OCI-LY3 (cell line): ENCODE measurements around the gene LDLRAD4.

Source experiments
- H2AFZ ChIP-seq: fragments of 200-600, 300-600 bp; shearing (Covaris generic); 2 replicates; pipeline ENCODE4 v1.6.0; 2014; ENCODE audit warnings: antibody characterized with exemption, low read depth, low read length
- H3K27ac ChIP-seq: fragments of 200-600, 300-600 bp; sonication (generic); 2 replicates; pipeline ENCODE4 v1.5.1; 2014; ENCODE audit warnings: mild to moderate bottlenecking, low read length, moderate library complexity, mixed read lengths
- H3K27me3 ChIP-seq: fragments of 200-600, 300-600 bp; sonication (generic); 2 replicates; pipeline ENCODE4 v1.6.1; 2014; ENCODE audit warnings: low read depth, low read length, mixed read lengths
- H3K36me3 ChIP-seq: fragments of 200-600, 300-600 bp; sonication (generic); replicated peaks from 2 replicates; pipeline ENCODE3; 2014; ENCODE audit warnings: low read depth, low read length, mixed read lengths
- H3K4me1 ChIP-seq: fragments of 300-600, 200-600 bp; sonication (generic); 2 replicates; pipeline ENCODE4 v1.6.1; 2014; ENCODE audit warnings: low read length, mixed read lengths
- H3K4me2 ChIP-seq: fragments of 200-600, 300-600 bp; sonication (generic); 2 replicates; pipeline ENCODE4 v1.6.1; 2014; ENCODE audit warnings: low read length, mixed read lengths
- H3K4me3 ChIP-seq: fragments of 300-600, 200-600 bp; sonication (generic); 2 replicates; pipeline ENCODE4 v1.5.1; 2014; ENCODE audit warnings: antibody characterized with exemption, mild to moderate bottlenecking, low read length, moderate library complexity
- H3K79me2 ChIP-seq: fragments of 300-600, 200-600 bp; shearing (Covaris generic); 2 replicates; pipeline ENCODE4 v1.6.1; 2014; ENCODE audit warnings: mild to moderate bottlenecking, low read length, mixed read lengths
- H3K9ac ChIP-seq: fragments of 300-600, 200-600 bp; shearing (Covaris generic); 2 replicates; pipeline ENCODE4 v1.6.0; 2014; ENCODE audit warnings: mild to moderate bottlenecking, low read length, moderate library complexity
- H3K9me3 ChIP-seq: fragments of 200-600, 300-600 bp; shearing (Covaris generic); 2 replicates; pipeline ENCODE4 v1.6.1; 2014; ENCODE audit warnings: low read length, mixed read lengths; ENCODE audit not compliant: insufficient read depth
- H4K20me1 ChIP-seq: fragments of 200-600, 300-600 bp; sonication (generic); 2 replicates; pipeline ENCODE4 v1.6.1; 2016; ENCODE audit warnings: low read length, mixed read lengths; ENCODE audit not compliant: insufficient read depth
- EZH2phosphoT487 ChIP-seq: fragments of 200-600 bp; shearing (Covaris generic); IDR thresholded peaks from 2 replicates; pipeline ENCODE4 v1.6.1; 2018; ENCODE audit warnings: antibody characterized with exemption, mixed run types, low read depth
- TF ChIP-seq, protein P1 (sequence below): fragments of 200-600, 300-600 bp; sonication (generic); IDR thresholded peaks from 2 replicates; pipeline ENCODE4 v1.5.1; 2014; ENCODE audit warnings: antibody characterized with exemption, low read length, low read depth

LDLRAD4 gene

GRCh38 chr18:13291299-13291698 is 72.7 kb downstream of the LDLRAD4 start:
- no peaks in the 10 kb centered on the region for H3K79me2 ChIP-seq
- H3K9me3 ChIP-seq = no peaks in the 10 kb centered on the region
- no peak overlapping the region for H3K4me2 ChIP-seq
- no peak overlapping the region for H2AFZ ChIP-seq
- no peaks in the 10 kb centered on the region for H4K20me1 ChIP-seq
- no peak overlapping the region for H3K27ac ChIP-seq
- TF ChIP-seq, protein P1, sequence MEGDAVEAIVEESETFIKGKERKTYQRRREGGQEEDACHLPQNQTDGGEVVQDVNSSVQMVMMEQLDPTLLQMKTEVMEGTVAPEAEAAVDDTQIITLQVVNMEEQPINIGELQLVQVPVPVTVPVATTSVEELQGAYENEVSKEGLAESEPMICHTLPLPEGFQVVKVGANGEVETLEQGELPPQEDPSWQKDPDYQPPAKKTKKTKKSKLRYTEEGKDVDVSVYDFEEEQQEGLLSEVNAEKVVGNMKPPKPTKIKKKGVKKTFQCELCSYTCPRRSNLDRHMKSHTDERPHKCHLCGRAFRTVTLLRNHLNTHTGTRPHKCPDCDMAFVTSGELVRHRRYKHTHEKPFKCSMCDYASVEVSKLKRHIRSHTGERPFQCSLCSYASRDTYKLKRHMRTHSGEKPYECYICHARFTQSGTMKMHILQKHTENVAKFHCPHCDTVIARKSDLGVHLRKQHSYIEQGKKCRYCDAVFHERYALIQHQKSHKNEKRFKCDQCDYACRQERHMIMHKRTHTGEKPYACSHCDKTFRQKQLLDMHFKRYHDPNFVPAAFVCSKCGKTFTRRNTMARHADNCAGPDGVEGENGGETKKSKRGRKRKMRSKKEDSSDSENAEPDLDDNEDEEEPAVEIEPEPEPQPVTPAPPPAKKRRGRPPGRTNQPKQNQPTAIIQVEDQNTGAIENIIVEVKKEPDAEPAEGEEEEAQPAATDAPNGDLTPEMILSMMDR = no peak
- no peak for TF ChIP-seq EZH2phosphoT487
- H3K9ac ChIP-seq = no peak overlapping the region
- H3K4me1 ChIP-seq = no peaks in the 10 kb centered on the region
- H3K36me3 ChIP-seq = no peaks in the 10 kb centered on the region
- H3K27me3 ChIP-seq = peaks cover 9% of the 10 kb centered on the region; the same call in 1 of the 2 replicates
- no peak overlapping the region for H3K4me3 ChIP-seq

GRCh38 chr18:13291745-13292447 is 73.3 kb downstream of the LDLRAD4 start:
- H3K27me3 ChIP-seq = peaks cover 9% of the 10 kb centered on the region; the same call in 1 of the 2 replicates
- H3K79me2 ChIP-seq = no peaks in the 10 kb centered on the region
- no peaks in the 10 kb centered on the region for H4K20me1 ChIP-seq
- H3K9ac ChIP-seq = no peak overlapping the region
- no peak overlapping the region for H3K27ac ChIP-seq
- H3K9me3 ChIP-seq = no peaks in the 10 kb centered on the region
- no peaks in the 10 kb centered on the region for H3K4me1 ChIP-seq
- no peak overlapping the region for H3K4me3 ChIP-seq
- TF ChIP-seq, protein P1 = no peak
- no peak for TF ChIP-seq EZH2phosphoT487
- H3K36me3 ChIP-seq = no peaks in the 10 kb centered on the region
- H3K4me2 ChIP-seq = no peak overlapping the region
- no peak overlapping the region for H2AFZ ChIP-seq

DNA sequence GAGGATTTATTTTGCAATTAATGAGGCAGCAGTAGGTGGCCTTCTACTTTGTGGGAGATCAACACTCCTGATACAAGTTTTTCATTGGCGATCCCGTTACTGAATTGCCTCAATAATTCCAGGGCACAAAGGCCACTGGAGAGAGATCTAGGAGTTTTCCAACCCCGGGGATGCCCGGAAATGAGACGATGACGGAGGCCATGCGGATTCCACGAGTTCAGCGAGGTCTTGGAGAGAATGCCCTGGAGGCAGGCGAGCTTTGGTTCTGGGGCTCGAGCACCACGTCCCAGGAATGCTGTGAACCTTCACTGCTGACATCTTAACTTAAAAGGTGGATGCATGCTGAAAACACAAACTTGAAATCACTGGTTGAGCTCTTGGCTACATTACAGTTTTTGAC is 74.2 kb downstream of the LDLRAD4 start:
- no peak for TF ChIP-seq EZH2phosphoT487
- TF ChIP-seq, protein P1 = no peak
- Histone ChIP-seq H3K27me3 (peaks cover 9% of the 10 kb centered on the region; the same call in 1 of the 2 replicates), H3K4me1 (no peaks in the 10 kb centered on the region), H3K27ac (no peak overlapping the region), H3K4me2 (no peak overlapping the region), H4K20me1 (no peaks in the 10 kb centered on the region), H3K4me3 (no peak overlapping the region), H3K9me3 (no peaks in the 10 kb centered on the region), H3K36me3 (no peaks in the 10 kb centered on the region), H2AFZ (no peak overlapping the region), H3K9ac (no peak overlapping the region), H3K79me2 (no peaks in the 10 kb centered on the region)

GRCh38 chr18:13294309-13294708 is 75.7 kb downstream of the LDLRAD4 start:
- Histone ChIP-seq H3K36me3 (no peaks in the 10 kb centered on the region), H2AFZ (no peak overlapping the region), H3K4me2 (no peak overlapping the region), H3K4me1 (no peaks in the 10 kb centered on the region), H3K27me3 (peaks cover 9% of the 10 kb centered on the region; the same call in 1 of the 2 replicates), H3K9ac (no peak overlapping the region), H4K20me1 (no peaks in the 10 kb centered on the region), H3K79me2 (no peaks in the 10 kb centered on the region), H3K4me3 (no peak overlapping the region), H3K9me3 (no peaks in the 10 kb centered on the region), H3K27ac (no peak overlapping the region)
- TF ChIP-seq, protein P1 = no peak
- TF ChIP-seq EZH2phosphoT487 = no peak
